Right forelimb (tissue), 1 donor: Measurements from ENCODE around the gene UGT1A8.
"Not testable (repeated sequence)": the region's sequence is repeated elsewhere in the genome, so short reads cannot be mapped to it uniquely, and the experiment has no call there.

Experiments
- DNase-seq: peaks from one replicate; pipeline ENCODE4 v3.0.0-alpha.2; 2018

The UGT1A8 gene

GRCh38 chr2:233617476-233617875 is at the start of gene UGT1A8:
TSS of gene UGT1A8 (plus strand) at chr2:233617633. CDS start at chr2:233617708, 75 bp downstream.
- not testable (repeated sequence) for DNase-seq

GRCh38 chr2:233571001-233571400 is 46.4 kb upstream of the UGT1A8 start:
- no peak for DNase-seq

- DNase-seq, result no peak
Observed at GRCh38 chr2:233571462-233571861, 46.0 kb upstream of the UGT1A8 start.

GRCh38 chr2:233572468-233572867 is 45.0 kb upstream of the UGT1A8 start:
- no peak for DNase-seq

- not testable (repeated sequence) for DNase-seq
Observed at GRCh38 chr2:233577341-233577740, 40.1 kb upstream of the UGT1A8 start.

- not testable (repeated sequence) for DNase-seq
Observed at GRCh38 chr2:233583217-233583965, 34.0 kb upstream of the UGT1A8 start.

- DNase-seq, result no peak
Observed at GRCh38 chr2:233584210-233584609, 33.2 kb upstream of the UGT1A8 start.

GRCh38 chr2:233588400-233588799 is 29.0 kb upstream of the UGT1A8 start:
- no peak for DNase-seq

GRCh38 chr2:233592706-233593105 is 24.7 kb upstream of the UGT1A8 start:
- DNase-seq, result not testable (repeated sequence)

- DNase-seq, result no peak
Observed at GRCh38 chr2:233593201-233593600, 24.2 kb upstream of the UGT1A8 start.

GRCh38 chr2:233597522-233597921 is 19.9 kb upstream of the UGT1A8 start:
- DNase-seq, result no peak

- no peak for DNase-seq
Observed at GRCh38 chr2:233598952-233599351, 18.5 kb upstream of the UGT1A8 start.

- DNase-seq, result no peak
Observed at GRCh38 chr2:233600386-233600785, 17.0 kb upstream of the UGT1A8 start.

- DNase-seq, result no peak
Observed at GRCh38 chr2:233602076-233602475, 15.4 kb upstream of the UGT1A8 start.

- no peak for DNase-seq
Observed at GRCh38 chr2:233603520-233603919, 13.9 kb upstream of the UGT1A8 start.

GRCh38 chr2:233604826-233605225 is 12.6 kb upstream of the UGT1A8 start:
- DNase-seq, result no peak

- DNase-seq, result no peak
Observed at GRCh38 chr2:233605680-233606079, 11.8 kb upstream of the UGT1A8 start.

GRCh38 chr2:233611284-233611683 is 6.1 kb upstream of the UGT1A8 start:
- no peak for DNase-seq

- DNase-seq, result no peak
Observed at GRCh38 chr2:233620204-233620603, 2.8 kb downstream of the UGT1A8 start.

- not testable (repeated sequence) for DNase-seq
Observed at GRCh38 chr2:233621863-233622262, 4.4 kb downstream of the UGT1A8 start.

GRCh38 chr2:233627331-233628025 is 10.0 kb downstream of the UGT1A8 start:
- no peak for DNase-seq

GRCh38 chr2:233636306-233636705 is 18.9 kb downstream of the UGT1A8 start, which contains the start of gene UGT1A10:
TSS of gene UGT1A10 (plus strand) at chr2:233636448. CDS start at chr2:233636523, 75 bp downstream.
- not testable (repeated sequence) for DNase-seq

GRCh38 chr2:233638836-233639235 is 21.4 kb downstream of the UGT1A8 start:
- DNase-seq, result no peak

- DNase-seq, result no peak
Observed at GRCh38 chr2:233639860-233640259, 22.4 kb downstream of the UGT1A8 start.
